ENCODE results near the gene PRXL2A. TPM values are rescaled to one million over a fixed set of nuclear protein-coding genes. Genes with fewer than 3 reads are reported as not detected.
"Not testable (repeated sequence)": the region's sequence is repeated elsewhere in the genome, so short reads cannot be mapped to it uniquely, and the experiment has no call there.

The PRXL2A gene
- total RNA-seq, 2 experiments from 2014 or later = 4.5 to 5.2 TPM

GRCh38 chr10:80413271-80413996 is 5.1 kb downstream of the PRXL2A start:
- no peak overlapping the region for H3K27ac Mint-ChIP-seq
- H3K4me1 Mint-ChIP-seq = peaks cover 4% of the 10 kb centered on the region
- no peaks in the 10 kb centered on the region for H3K36me3 Mint-ChIP-seq (ENCODE audit: low read depth)
- no peak for DNase-seq
- POLR2A ChIA-PET = no interaction called here
- no peak overlapping the region for H3K4me3 Mint-ChIP-seq
- no peaks in the 10 kb centered on the region for H3K9me3 Mint-ChIP-seq
- H3K27me3 Mint-ChIP-seq = peaks cover 8% of the 10 kb centered on the region
- CTCF ChIA-PET = interaction anchor here (1.6 kb wide), 1 partner anchor 92 kb away, joined by 5 read pairs; no protein-coding TSS in a partner anchor

- no peaks in the 10 kb centered on the region for H3K36me3 Mint-ChIP-seq (ENCODE audit: low read depth)
- CTCF ChIA-PET = interaction anchor here (1.5 kb wide), 1 partner anchor 32 kb away, joined by 3 read pairs; no protein-coding TSS in a partner anchor
- H3K27me3 Mint-ChIP-seq = peaks cover 4% of the 10 kb centered on the region
- no peak for DNase-seq
- no peaks in the 10 kb centered on the region for H3K9me3 Mint-ChIP-seq
- POLR2A ChIA-PET = no interaction called here
- peaks cover under 1% of the 10 kb centered on the region for H3K4me1 Mint-ChIP-seq
- H3K27ac Mint-ChIP-seq = no peak overlapping the region
- no peak overlapping the region for H3K4me3 Mint-ChIP-seq
Measured at GRCh38 chr10:80414142-80414895, 6.0 kb downstream of the PRXL2A start.

GRCh38 chr10:80415734-80416478 is 7.6 kb downstream of the PRXL2A start:
- no peaks in the 10 kb centered on the region for H3K9me3 Mint-ChIP-seq
- H3K27me3 Mint-ChIP-seq = peaks cover 2% of the 10 kb centered on the region
- no peaks in the 10 kb centered on the region for H3K36me3 Mint-ChIP-seq (ENCODE audit: low read depth)
- ChIA-PET POLR2A (no interaction called here), CTCF (no interaction called here)
- H3K27ac Mint-ChIP-seq = no peak overlapping the region
- DNase-seq = no peak
- no peak overlapping the region for H3K4me3 Mint-ChIP-seq
- no peaks in the 10 kb centered on the region for H3K4me1 Mint-ChIP-seq

GRCh38 chr10:80416479-80417098 is 8.2 kb downstream of the PRXL2A start:
- Mint-ChIP-seq H3K36me3 (ENCODE audit: low read depth) (no peaks in the 10 kb centered on the region), H3K9me3 (no peaks in the 10 kb centered on the region), H3K27me3 (peaks cover 2% of the 10 kb centered on the region), H3K4me3 (no peak overlapping the region), H3K4me1 (no peaks in the 10 kb centered on the region), H3K27ac (no peak overlapping the region)
- DNase-seq = no peak
- CTCF ChIA-PET = no interaction called here
- POLR2A ChIA-PET = no interaction called here

- H3K9me3 Mint-ChIP-seq; H3K4me3 Mint-ChIP-seq; H3K27me3 Mint-ChIP-seq; H3K27ac Mint-ChIP-seq; H3K4me1 Mint-ChIP-seq; POLR2A ChIA-PET; H3K36me3 Mint-ChIP-seq (ENCODE audit: low read depth); DNase-seq; CTCF ChIA-PET: not testable (repeated sequence)
Measured at GRCh38 chr10:80417256-80417655, 8.9 kb downstream of the PRXL2A start.

- ChIA-PET POLR2A (no interaction called here), CTCF (interaction anchor here (1.1 to 2.1 kb wide), 3 partner anchors 23 to 38 kb away, joined by 3 to 6 read pairs (median 4); no protein-coding TSS in a partner anchor)
- H3K27me3 Mint-ChIP-seq = peaks cover 2% of the 10 kb centered on the region
- H3K36me3 Mint-ChIP-seq (ENCODE audit: low read depth) = no peaks in the 10 kb centered on the region
- H3K4me3 Mint-ChIP-seq = no peak overlapping the region
- no peaks in the 10 kb centered on the region for H3K4me1 Mint-ChIP-seq
- no peak for DNase-seq
- no peaks in the 10 kb centered on the region for H3K9me3 Mint-ChIP-seq
- H3K27ac Mint-ChIP-seq = no peak overlapping the region
Measured at GRCh38 chr10:80421050-80421706, 12.8 kb downstream of the PRXL2A start.

- no peaks in the 10 kb centered on the region for H3K36me3 Mint-ChIP-seq (ENCODE audit: low read depth)
- H3K27ac Mint-ChIP-seq = no peak overlapping the region
- no peak overlapping the region for H3K4me3 Mint-ChIP-seq
- no peaks in the 10 kb centered on the region for H3K4me1 Mint-ChIP-seq
- DNase-seq = no peak
- CTCF ChIA-PET = interaction anchor here (1.1 to 2.2 kb wide), 6 partner anchors 22 to 83 kb away, joined by 3 to 9 read pairs (median 5); no protein-coding TSS in a partner anchor
- H3K9me3 Mint-ChIP-seq = no peaks in the 10 kb centered on the region
- POLR2A ChIA-PET = no interaction called here
- H3K27me3 Mint-ChIP-seq = peaks cover 2% of the 10 kb centered on the region
Measured at GRCh38 chr10:80421707-80422536, 13.6 kb downstream of the PRXL2A start.

- Mint-ChIP-seq H3K27ac (no peak overlapping the region), H3K36me3 (ENCODE audit: low read depth) (no peaks in the 10 kb centered on the region), H3K4me1 (peaks cover 1% of the 10 kb centered on the region), H3K4me3 (no peak overlapping the region), H3K9me3 (no peaks in the 10 kb centered on the region), H3K27me3 (no peaks in the 10 kb centered on the region)
- no peak for DNase-seq
- ChIA-PET CTCF (interaction anchor here (0.6 to 1.9 kb wide), 3 partner anchors 18 to 80 kb away, joined by 3 to 9 read pairs (median 4); no protein-coding TSS in a partner anchor), POLR2A (no interaction called here)
Measured at GRCh38 chr10:80425901-80426300, 17.6 kb downstream of the PRXL2A start.

GRCh38 chr10:80427541-80427940 is 19.2 kb downstream of the PRXL2A start:
- Mint-ChIP-seq H3K9me3 (no peaks in the 10 kb centered on the region), H3K4me1 (peaks cover 1% of the 10 kb centered on the region), H3K27me3 (no peaks in the 10 kb centered on the region), H3K4me3 (no peak overlapping the region), H3K27ac (no peak overlapping the region), H3K36me3 (ENCODE audit: low read depth) (no peaks in the 10 kb centered on the region)
- POLR2A ChIA-PET = no interaction called here
- CTCF ChIA-PET = no interaction called here
- no peak for DNase-seq

GRCh38 chr10:80429521-80429973 is 21.2 kb downstream of the PRXL2A start:
- POLR2A ChIA-PET = no interaction called here
- no peak for DNase-seq
- CTCF ChIA-PET = interaction anchor here (1.2 kb wide), 1 partner anchor 76 kb away, joined by 10 read pairs; no protein-coding TSS in a partner anchor
- Mint-ChIP-seq H3K27ac (no peak overlapping the region), H3K36me3 (ENCODE audit: low read depth) (no peaks in the 10 kb centered on the region), H3K9me3 (no peaks in the 10 kb centered on the region), H3K4me3 (no peak overlapping the region), H3K4me1 (peaks cover 1% of the 10 kb centered on the region), H3K27me3 (no peaks in the 10 kb centered on the region)

- POLR2A ChIA-PET = no interaction called here
Measured at GRCh38 chr10:80433134-80433533, 24.8 kb downstream of the PRXL2A start.

More at GRCh38 chr10:80433134-80433533, 24.8 kb downstream of the PRXL2A start:
- H3K27ac Mint-ChIP-seq = no peak overlapping the region
- H3K27me3 Mint-ChIP-seq = peaks cover 13% of the 10 kb centered on the region
- no peak overlapping the region for H3K4me3 Mint-ChIP-seq
- no peaks in the 10 kb centered on the region for H3K9me3 Mint-ChIP-seq
- H3K36me3 Mint-ChIP-seq (ENCODE audit: low read depth) = no peaks in the 10 kb centered on the region
- no peak for DNase-seq
- peaks cover 1% of the 10 kb centered on the region for H3K4me1 Mint-ChIP-seq
- CTCF ChIA-PET = interaction anchor here (1.9 to 4.1 kb wide), 3 partner anchors 11 to 73 kb away, joined by 5 to 14 read pairs (median 13); no protein-coding TSS in a partner anchor
